NCI-H1048 (cell line): ENCODE data around the gene SLC17A8.
"Not testable (repeated sequence)": the region's sequence is repeated elsewhere in the genome, so short reads cannot be mapped to it uniquely, and the experiment has no call there.

ENCODE experiments used
- DNase-seq: peaks from one replicate; lab custom pipeline; 2025; lab: John Stamatoyannopoulos, UW

The SLC17A8 gene

GRCh38 chr12:100356644-100357223 is at the start of gene SLC17A8:
Gene SLC17A8 (plus strand): TSS chr12:100357074. CDS start chr12:100357392, 318 bp downstream.
- DNase-seq = no peak

GRCh38 chr12:100308138-100308537 is 48.7 kb upstream of the SLC17A8 start:
- DNase-seq = not testable (repeated sequence)

DNA sequence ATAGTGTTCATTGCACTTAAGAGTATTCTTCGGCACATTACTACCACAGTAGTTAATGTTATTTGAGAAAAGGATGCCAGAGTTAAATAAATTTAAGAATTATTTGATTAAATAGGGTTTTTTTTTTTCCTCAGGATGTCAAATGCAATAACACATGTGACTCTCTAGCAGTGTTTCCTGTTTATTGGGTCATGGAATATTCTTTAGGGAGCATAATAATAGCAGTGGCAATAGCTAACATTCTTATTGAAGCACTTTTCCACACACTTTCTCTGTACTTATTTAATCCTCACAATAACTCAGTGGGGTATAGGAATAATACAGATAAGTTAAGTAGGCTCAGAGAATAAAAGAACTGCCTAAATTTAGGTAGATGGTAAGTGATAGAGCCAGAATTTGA is 45.6 kb upstream of the SLC17A8 start:
- no peak for DNase-seq

- DNase-seq = no peak
Observed at GRCh38 chr12:100317371-100317770, 39.5 kb upstream of the SLC17A8 start.

DNA sequence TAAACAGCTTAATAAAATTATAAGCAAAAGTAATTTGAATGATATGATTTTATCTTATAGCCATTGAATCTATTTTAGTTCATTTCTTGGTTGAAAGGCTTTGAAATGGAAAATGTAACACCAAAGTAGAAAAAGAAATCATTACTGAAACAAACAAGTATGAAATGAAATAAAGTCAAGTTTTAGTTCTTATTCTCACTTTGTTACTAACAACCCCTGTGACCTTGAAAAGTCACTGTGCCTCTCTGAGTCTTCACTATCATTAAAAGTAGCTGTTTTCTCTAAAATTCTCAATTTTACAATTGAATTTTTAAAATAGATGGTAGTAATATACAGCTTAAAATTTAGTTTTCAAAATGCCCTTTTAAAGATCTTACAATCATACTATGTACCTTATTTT is 32.4 kb upstream of the SLC17A8 start:
- no peak for DNase-seq

- DNase-seq = no peak
Observed at GRCh38 chr12:100326208-100326607, 30.7 kb upstream of the SLC17A8 start.

DNA sequence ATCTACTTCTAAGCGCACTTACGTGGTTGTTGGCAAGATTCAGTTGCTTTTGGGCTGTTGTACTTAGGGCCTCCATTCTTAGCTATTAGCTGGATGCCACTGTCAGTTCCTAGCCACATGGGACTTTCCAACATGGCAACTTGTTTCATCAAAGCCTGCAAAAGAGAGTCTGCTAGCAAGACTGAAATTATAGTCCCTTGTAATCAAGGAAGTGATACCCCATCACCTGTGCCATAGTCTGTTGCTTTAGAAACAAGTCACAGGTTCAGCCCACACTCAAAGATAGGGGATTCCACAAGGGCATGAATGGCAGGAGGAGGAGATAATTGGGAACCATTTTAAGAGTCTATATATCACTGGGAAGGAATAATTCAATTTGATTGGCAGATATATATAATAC is 27.1 kb upstream of the SLC17A8 start:
- DNase-seq = no peak

DNA sequence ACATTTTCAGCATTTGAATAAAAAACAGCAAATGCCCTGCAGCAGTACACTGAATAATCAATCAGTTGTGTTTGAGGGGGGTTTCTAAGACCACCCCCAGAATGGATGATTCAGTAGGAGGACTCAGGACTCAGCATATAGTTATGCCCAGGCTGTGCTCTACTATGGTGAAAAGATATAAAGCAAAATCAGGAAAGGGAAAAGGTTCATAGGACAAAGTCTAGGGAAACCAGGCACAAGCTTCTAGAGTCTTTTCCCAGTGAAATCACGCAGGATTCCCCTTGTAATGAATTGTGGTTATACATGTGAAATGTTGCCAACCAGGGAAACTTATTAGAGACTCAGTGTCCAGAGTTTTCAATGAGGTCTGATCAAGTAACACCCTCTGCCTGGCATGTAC is 25.0 kb upstream of the SLC17A8 start:
- DNase-seq = no peak

GRCh38 chr12:100332852-100333251 is 24.0 kb upstream of the SLC17A8 start:
- no peak for DNase-seq

GRCh38 chr12:100337299-100337698 is 19.6 kb upstream of the SLC17A8 start:
- no peak for DNase-seq

DNA sequence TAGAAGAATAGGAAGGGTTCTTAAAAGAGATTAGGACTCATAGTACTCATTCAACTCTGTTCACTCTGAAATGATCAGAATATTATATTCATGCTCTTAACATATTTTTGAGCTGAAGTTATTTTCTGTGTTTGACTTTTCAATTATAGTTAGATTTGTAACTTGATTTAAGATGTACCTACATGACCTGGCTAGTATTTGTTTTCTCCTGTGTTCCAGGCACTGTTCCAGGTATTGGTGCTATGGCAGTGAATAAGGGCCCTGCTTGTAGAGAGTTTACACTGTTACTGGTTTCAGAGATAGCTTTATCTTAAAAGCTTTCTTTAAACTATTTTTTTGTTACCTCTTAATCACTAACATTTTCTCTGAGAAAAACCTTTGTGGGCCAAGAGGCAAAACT is 19.1 kb upstream of the SLC17A8 start:
- DNase-seq = no peak

DNA sequence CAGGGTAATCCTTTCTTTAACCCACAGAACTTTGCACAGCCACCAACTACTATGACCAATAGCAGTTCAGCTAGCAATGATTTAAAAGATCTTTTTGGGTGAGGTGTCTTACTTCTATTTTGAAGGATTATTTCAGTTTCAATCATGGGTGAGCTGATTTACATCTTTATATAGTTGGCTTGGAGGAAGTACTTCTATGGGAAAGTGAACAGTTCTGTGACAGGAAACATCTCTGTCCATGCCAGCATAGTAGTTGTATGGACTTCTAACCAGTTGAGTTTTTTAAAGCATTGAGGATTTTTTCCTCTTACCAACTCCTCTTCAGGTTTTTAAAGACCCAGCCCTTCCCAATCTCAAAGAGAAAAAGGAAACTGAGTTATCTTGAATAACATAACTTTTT is 17.8 kb upstream of the SLC17A8 start:
- DNase-seq = no peak

GRCh38 chr12:100342897-100343296 is 14.0 kb upstream of the SLC17A8 start:
- DNase-seq = not testable (repeated sequence)

GRCh38 chr12:100344351-100344750 is 12.5 kb upstream of the SLC17A8 start:
- not testable (repeated sequence) for DNase-seq

GRCh38 chr12:100345020-100345767 is 11.7 kb upstream of the SLC17A8 start:
- no peak for DNase-seq

GRCh38 chr12:100346660-100347059 is 10.2 kb upstream of the SLC17A8 start:
- DNase-seq = no peak

DNA sequence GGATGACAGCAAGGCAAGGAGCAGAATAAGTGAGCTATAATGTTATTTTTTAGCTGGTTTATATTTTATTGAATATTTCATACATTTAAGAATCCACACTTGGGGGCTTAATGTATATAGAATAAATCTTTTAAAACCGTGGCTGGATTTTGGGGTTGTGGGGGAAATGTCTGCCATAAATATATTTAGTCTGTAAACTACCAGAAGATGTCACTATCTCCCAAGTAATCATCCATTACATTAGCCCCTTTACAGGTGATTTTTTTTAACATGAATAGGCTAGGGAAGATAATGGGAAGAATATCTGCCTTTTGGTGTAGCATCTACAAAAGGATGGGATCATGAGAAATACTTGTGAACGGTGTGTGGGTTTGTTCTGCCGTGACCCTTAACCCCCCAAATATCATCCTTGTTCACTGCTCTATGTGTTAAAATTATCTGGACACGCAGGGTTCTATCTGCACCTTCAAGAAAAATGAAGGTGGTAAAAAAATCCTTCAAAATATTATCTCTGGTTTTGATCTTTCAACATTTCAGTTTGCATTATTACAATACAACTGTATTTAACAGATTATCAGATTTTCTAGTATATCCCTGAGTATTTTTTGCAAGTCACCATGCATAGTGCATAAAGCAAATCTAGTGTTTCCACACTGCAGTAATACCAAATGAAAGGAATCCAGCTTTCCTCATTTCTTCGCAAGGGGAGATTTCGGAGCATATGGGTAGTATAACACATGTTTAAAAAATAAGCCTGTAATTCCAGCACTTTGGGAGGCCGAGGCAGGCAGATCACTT is 8.0 kb upstream of the SLC17A8 start:
- DNase-seq = no peak

- no peak for DNase-seq
Observed at GRCh38 chr12:100359248-100359647, 2.4 kb downstream of the SLC17A8 start.

GRCh38 chr12:100359822-100360221 is 2.9 kb downstream of the SLC17A8 start:
- no peak for DNase-seq

DNA sequence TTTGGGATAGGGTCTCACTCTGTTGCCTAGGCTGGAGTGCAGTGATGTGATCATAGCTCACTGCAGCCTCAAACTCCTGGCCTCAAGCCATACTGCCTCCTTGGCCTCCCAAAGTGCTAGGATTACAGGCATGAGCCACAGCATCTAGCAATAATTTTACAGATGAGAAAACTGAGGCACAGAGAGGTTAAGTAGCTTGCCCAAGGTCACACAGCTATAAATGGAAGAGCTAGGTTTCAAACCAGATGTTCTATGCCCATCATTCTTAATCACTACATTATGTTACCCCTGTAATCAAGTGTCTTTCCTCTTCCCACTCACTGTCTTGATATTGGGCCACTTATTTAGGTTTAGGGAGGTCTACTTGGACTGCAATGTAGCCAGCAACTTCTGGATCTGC is 3.6 kb downstream of the SLC17A8 start:
- DNase-seq = no peak

GRCh38 chr12:100364324-100364723 is 7.5 kb downstream of the SLC17A8 start:
- no peak for DNase-seq

- no peak for DNase-seq
Observed at GRCh38 chr12:100365411-100365810, 8.5 kb downstream of the SLC17A8 start.

DNA sequence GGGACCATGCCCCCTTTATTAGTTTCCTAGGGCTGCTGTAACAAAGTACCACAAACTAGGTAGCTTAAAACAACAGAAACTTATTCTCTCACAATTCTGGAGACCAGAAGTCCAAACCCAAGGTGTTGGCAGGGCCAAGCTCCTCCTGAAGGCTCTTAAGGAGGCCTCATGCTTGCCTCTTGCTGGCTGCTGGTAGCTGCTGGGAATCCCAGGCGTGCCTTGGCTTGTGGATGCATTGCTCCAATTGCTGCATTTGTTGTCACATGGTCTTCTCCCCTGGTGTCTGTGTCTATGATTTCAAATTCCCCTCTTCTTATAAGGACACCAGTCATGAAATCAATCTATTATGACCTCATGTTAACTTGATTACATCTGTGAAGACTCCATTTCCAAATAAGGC is 11.2 kb downstream of the SLC17A8 start:
- no peak for DNase-seq
